Measurements from ENCODE around the gene POR.

DNA sequence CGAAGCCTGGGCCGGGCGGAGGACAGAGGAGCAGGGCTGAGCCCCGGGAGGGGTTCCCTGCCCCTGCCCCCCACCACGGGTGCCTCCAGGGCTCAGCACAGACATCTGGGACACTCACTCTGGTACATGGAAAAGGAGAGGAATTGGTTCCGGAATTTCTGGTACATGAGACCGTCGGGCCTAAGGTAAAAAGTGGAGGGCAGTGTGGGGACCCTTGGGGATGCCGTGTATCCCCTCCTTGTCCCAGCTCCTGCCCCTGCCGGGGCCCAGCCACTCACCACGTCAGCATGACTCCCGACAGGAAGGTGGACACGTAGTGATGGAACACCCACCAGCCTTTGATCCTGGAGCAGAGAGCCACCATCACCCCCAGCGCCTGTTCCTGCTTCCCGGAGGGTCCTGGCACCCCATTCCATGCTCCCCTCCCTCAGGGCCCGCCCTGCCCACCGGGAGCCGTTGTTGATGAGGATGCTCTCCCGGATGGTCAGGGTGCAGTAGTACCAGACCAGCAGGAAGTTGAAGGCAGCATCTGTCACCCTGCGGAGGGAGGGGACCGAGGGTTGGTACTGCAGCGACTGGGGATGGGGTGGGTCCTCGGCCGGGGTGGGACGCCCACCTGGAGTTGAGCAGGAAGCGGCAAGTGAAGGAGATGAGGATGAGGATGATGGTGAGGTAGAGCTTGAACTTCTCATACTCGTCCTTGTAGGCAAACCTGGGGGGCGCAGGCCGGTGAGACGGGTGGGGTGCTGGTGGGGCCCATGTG, 73.0 kb downstream of the POR start:
- TF ChIP-seq, protein P1, sequence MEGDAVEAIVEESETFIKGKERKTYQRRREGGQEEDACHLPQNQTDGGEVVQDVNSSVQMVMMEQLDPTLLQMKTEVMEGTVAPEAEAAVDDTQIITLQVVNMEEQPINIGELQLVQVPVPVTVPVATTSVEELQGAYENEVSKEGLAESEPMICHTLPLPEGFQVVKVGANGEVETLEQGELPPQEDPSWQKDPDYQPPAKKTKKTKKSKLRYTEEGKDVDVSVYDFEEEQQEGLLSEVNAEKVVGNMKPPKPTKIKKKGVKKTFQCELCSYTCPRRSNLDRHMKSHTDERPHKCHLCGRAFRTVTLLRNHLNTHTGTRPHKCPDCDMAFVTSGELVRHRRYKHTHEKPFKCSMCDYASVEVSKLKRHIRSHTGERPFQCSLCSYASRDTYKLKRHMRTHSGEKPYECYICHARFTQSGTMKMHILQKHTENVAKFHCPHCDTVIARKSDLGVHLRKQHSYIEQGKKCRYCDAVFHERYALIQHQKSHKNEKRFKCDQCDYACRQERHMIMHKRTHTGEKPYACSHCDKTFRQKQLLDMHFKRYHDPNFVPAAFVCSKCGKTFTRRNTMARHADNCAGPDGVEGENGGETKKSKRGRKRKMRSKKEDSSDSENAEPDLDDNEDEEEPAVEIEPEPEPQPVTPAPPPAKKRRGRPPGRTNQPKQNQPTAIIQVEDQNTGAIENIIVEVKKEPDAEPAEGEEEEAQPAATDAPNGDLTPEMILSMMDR (IDR thresholded peaks at IDR 0.05): no peak
- no peak for TF ChIP-seq POLR2A (IDR thresholded peaks at IDR 0.05)
- TF ChIP-seq POLR2AphosphoS5 (IDR thresholded peaks at IDR 0.05): no peak

Data from sigmoid colon (tissue), 4 donors.